GM12875 (cell line): ENCODE measurements around the gene CMIP.

Source experiments
- H3K4me3 ChIP-seq: one replicate; pipeline ENCODE4 v1.5.1; 2011; ENCODE audit warnings: low read depth, low read length, control low read depth
- TF ChIP-seq, protein P1 (sequence below): IDR thresholded peaks from 2 replicates; pipeline ENCODE4 v1.5.1; 2011; ENCODE audit warnings: low read depth, mild to moderate bottlenecking, control low read depth, inconsistent platforms, low read length, moderate library complexity, borderline replicate concordance; ENCODE audit not compliant: insufficient read depth

CMIP gene

DNA sequence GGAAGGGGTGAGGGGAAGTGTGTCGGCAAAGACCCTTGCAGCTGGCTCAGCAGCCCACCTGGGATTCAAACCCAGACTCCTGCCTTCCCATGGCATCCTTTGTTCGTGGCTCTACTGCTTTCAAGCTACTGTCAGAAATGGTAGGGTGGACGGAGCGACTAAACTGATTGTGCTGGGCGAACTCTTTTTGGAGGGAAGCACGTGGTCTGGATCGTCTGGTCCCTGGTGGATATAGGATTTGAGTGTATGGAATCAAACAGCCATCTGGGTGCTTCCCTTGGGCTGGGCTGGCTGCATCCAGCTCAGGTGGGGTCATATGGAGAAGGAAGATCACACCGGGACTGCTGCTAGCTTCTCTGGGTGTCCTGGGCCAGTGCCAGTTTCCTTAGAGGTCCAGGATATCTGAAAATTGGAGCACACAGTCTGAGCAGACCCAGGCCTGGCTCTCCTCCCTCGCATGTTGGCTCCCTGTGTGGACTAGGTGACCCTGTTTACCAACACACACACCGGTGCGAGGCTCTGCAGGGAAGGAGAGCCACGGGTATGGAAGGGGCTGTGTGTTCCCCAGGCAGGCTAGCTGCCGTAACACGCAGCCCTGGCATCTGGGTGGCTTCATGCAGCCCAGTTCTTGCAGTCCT lies 8.6 kb downstream of the CMIP start:
- TF ChIP-seq, protein P1, sequence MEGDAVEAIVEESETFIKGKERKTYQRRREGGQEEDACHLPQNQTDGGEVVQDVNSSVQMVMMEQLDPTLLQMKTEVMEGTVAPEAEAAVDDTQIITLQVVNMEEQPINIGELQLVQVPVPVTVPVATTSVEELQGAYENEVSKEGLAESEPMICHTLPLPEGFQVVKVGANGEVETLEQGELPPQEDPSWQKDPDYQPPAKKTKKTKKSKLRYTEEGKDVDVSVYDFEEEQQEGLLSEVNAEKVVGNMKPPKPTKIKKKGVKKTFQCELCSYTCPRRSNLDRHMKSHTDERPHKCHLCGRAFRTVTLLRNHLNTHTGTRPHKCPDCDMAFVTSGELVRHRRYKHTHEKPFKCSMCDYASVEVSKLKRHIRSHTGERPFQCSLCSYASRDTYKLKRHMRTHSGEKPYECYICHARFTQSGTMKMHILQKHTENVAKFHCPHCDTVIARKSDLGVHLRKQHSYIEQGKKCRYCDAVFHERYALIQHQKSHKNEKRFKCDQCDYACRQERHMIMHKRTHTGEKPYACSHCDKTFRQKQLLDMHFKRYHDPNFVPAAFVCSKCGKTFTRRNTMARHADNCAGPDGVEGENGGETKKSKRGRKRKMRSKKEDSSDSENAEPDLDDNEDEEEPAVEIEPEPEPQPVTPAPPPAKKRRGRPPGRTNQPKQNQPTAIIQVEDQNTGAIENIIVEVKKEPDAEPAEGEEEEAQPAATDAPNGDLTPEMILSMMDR, result no peak
- H3K4me3 ChIP-seq, result no peak overlapping the region

DNA sequence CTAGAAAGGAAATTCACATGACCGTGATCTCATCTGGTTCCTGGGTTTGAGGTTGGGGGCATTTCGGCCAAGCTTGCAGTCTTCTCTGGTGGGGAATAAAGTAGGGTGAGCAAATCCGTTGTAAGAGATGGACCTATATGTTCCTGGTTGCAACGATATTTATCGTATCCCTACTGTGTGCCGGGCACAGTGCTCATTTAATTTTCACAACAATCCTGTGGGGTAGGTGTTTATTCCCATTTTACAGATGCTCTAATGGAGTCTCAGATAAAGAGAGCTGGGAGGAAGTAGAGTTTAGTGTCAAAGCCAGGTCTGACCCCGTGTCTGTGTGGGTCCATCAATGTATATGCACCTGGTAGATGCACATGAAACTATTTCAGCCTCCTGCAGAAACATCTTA lies 9.4 kb downstream of the CMIP start:
- TF ChIP-seq, protein P1, result no peak
- H3K4me3 ChIP-seq, result no peak overlapping the region

DNA sequence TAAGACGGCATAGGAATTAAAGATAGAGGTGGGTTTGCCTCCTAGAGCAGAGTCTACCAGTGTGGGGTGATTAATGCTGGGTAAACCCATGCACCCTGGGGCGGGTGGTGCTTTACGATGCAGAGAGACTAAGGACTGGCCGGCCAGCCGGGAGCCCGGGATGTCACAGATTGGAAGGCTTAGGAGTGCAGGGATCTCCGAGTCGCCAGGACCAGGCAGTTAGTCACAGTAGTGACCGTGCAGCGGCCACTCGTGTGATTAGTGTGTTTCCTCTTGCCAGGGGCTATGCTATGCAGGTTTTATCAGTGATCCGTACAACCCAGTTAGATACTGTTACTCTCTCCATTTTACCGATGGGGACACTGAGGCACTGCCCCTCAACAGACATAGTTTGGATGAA lies 10.4 kb downstream of the CMIP start:
- TF ChIP-seq, protein P1, result no peak
- no peak overlapping the region for H3K4me3 ChIP-seq

DNA sequence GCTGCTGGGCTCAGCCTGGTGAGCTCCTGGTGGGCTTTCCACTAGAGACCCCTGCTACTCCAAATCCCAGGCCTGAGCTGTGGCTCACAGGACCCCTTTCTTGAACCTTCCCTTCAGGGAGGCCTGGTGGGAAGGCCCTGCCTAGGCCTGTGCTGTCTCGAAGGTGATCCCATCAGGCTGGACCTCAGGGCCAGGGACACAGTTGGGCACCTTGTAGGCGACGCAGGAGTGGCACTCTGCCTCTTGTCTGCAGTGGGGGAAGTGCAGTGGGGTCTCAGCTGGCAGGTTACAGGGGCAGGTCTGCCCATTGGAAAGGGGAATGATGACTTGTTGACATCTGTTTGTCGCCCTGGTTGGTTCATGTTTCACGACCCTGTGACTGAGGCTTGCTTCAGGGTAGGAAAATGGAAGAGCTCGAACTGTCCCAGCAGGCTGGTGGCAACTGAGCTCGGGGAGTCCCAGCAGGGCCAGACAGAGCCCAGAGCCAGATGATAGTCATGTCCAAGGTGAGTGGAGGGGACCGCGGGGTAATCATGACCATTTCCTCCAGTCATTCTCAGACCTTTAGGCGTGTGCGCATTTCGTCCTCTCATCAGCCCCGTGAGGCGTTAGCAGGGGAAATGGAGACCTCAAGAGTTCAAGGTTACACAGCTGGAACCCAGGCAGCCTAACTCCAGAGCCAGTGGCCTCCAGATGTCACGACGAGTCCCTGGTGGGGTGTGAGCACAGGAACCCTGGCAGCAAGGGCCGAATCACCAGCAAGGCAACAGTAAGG lies 11.3 kb downstream of the CMIP start:
- TF ChIP-seq, protein P1, result no peak
- no peak overlapping the region for H3K4me3 ChIP-seq

DNA sequence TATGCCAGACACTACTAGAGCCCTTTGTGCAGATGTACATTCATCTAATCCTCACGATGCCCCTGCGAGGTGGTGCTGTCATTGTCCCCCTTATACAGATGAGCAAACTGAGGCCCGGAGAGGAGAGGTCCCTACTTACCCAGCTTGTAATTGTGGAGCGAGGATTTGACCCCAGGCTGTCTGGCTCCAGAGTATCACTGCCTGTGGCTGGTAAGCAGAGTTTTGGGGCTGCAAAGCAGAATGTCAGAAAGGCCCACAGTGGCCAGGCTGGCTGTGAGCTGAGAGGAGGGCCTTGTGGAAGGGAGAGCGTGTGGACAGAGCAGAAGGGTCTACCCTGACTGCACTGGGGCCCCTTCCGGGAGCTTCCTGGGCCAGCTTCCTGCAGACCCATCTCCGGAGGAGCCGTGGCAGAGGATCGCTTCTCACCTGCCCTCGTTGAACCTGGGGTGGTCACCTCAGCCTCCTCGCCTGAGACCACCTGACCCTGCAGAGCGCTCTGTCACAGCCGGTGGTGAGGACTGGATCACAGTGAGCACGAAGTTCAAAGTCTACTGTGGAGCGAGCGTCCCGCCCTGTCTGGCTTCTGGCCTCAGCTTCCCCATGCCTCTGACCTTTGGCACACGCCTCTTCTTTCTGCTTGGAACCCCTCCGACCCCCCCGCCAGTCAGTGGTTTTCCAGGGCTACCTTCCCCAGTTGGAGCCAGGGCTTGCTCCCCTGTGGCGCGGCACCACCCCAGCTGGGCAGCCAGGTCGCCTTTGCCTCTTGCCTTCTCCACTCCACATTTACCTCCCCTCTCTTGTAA lies 12.1 kb downstream of the CMIP start:
- TF ChIP-seq, protein P1, result no peak
- H3K4me3 ChIP-seq, result no peak overlapping the region

DNA sequence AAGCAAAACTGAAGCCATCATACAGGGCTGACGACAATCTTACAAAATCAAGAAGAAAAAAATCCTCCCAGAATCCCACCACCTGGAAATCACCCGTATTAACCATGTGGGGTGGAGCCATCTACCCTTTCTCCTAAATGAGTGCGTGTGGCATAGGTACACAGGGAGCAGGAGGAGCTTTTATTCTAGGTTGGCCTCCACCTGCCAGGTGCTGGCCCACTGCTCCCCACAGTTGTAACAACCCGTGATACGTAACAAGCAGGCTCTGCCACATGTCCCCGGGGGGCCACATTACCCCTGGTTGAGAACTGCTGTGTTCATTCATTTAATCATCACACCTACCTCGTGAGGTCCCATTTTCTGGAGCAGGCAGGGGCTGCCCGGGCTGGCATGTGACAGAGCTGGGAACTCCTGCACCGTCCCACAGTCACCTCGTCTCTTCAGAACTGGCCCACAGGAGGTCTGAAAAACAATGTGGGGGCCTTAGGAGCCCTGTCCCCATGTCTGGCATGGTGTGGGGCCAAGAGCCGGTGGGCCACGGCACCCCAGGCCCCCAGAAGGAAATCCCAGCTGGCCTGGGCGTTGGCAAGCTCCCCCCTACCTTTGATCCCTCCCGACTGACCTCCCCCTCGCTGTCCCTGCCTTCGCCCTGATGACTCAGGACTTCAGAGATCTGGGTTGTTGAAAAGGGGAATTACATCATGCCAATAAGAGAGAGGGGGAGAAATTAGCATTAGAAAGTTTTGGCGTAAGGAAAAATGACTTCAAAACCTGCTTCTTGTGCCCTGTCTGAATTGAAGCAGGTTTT lies 12.9 kb downstream of the CMIP start:
- TF ChIP-seq, protein P1, result no peak
- no peak overlapping the region for H3K4me3 ChIP-seq
